Uterus (tissue), 4 donors: ENCODE measurements around the gene PRKRA. TPM values are rescaled to one million over a fixed set of nuclear protein-coding genes. Genes with fewer than 3 reads are reported as not detected.
"Not testable (repeated sequence)": the region's sequence is repeated elsewhere in the genome, so short reads cannot be mapped to it uniquely, and the experiment has no call there.

Experiments
- DNase-seq, 2 donors: peaks; one replicate each; pipeline ENCODE4 v3.0.0-alpha.2; 2019 to 2020
- H3K27ac ChIP-seq, 2 donors: fragments of 200-600 bp; sonication (generic); 1 replicate in 1 of 2; 2 replicates in 1 of 2; pipeline ENCODE4 v1.5.1; 2016 to 2018
- H3K27me3 ChIP-seq, 2 donors: fragments of 200-600 bp; sonication (generic); one replicate each; pipeline ENCODE4 v1.5.1; 2018 to 2019; ENCODE audit warnings: control low read depth in 1 of 2
- H3K36me3 ChIP-seq, 2 donors: fragments of 200-600 bp; sonication (generic); one replicate each; pipeline ENCODE4 v1.5.1; 2019; ENCODE audit warnings: control low read depth in 1 of 2
- H3K4me1 ChIP-seq, 2 donors: fragments of 200-600 bp; sonication (generic); one replicate each; pipeline ENCODE4 v1.5.1; 2018 to 2019; ENCODE audit warnings: control low read depth in 1 of 2
- H3K4me3 ChIP-seq, 2 donors: fragments of 200-600 bp; sonication (generic); 1 replicate in 1 of 2; 2 replicates in 1 of 2; pipeline ENCODE4 v1.5.1; 2018 to 2019; ENCODE audit warnings: mild to moderate bottlenecking in 1 of 2
- H3K9me3 ChIP-seq, 2 donors: fragments of 200-600 bp; sonication (generic); one replicate each; pipeline ENCODE4 v1.5.1; 2019; ENCODE audit warnings: control low read depth in 1 of 2
- POLR2A ChIP-seq, 2 donors: fragments of 450-650 bp; IDR thresholded peaks; one replicate each; pipeline ENCODE4 v1.6.1; 2016; ENCODE audit warnings: antibody characterized with exemption in 2 of 2, mild to moderate bottlenecking in 1 of 2, moderate library complexity in 1 of 2
- intact Hi-C: fragments of 100-400 bp; cut with DNase I; formaldehyde crosslinking; loops from one replicate; pipeline ENCODE4 v1.15.1; 2023; ENCODE audit warnings: low total_unique reads
- total RNA-seq, 4 donors: library from RNA; depleted of rRNA in 3 of 4; stranded (reverse); fragments of >200 nt in 3 of 4; gene quantifications; one replicate each; pipeline versions ENCODE4 v1.1.0 to v1.2.4, GENCODE V29; 2014 to 2023
- TF ChIP-seq, protein P1 (sequence below), 4 experiments: fragments of 200-600 bp in 2 of 4; fragments of 450-650 bp in 2 of 4; sonication (generic) in 2 of 4; IDR thresholded peaks; one replicate each; pipeline ENCODE4 v1.5.1; 2016 to 2019; ENCODE audit warnings: antibody characterized with exemption in 4 of 4, mild to moderate bottlenecking in 2 of 4, moderate library complexity in 1 of 4
- donor health status: DM: yes; HTN: yes; CAD: no.

PRKRA gene
- total RNA-seq, 4 donors from 2014 or later = 42.1 to 132 (median 68.8) TPM

DNA sequence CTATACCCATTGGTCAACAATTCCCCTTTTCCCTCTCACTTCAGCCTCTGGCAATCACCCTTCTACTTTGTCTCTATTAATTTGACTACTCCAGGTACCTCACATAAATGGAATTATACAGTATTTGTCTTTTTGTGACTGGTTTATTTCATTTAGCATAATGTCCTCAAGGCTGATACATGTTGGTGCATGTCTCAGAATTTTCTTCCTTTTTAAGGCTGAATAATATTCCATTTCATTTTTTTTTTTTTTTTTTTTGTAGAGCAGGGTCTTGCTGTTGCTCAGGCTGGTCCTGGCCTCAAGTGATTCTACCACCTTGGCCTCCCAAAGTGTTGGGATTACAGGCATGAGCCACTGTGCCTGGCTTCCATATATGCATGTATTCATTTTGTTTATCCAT, 25.5 kb upstream of the PRKRA start:
- H3K27ac ChIP-seq = no peak overlapping the region
- no peak for DNase-seq
- TF ChIP-seq POLR2A (IDR thresholded peaks at IDR 0.05) = no peak
- TF ChIP-seq, protein P1, sequence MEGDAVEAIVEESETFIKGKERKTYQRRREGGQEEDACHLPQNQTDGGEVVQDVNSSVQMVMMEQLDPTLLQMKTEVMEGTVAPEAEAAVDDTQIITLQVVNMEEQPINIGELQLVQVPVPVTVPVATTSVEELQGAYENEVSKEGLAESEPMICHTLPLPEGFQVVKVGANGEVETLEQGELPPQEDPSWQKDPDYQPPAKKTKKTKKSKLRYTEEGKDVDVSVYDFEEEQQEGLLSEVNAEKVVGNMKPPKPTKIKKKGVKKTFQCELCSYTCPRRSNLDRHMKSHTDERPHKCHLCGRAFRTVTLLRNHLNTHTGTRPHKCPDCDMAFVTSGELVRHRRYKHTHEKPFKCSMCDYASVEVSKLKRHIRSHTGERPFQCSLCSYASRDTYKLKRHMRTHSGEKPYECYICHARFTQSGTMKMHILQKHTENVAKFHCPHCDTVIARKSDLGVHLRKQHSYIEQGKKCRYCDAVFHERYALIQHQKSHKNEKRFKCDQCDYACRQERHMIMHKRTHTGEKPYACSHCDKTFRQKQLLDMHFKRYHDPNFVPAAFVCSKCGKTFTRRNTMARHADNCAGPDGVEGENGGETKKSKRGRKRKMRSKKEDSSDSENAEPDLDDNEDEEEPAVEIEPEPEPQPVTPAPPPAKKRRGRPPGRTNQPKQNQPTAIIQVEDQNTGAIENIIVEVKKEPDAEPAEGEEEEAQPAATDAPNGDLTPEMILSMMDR (IDR thresholded peaks at IDR 0.05) = no peak
- H3K4me1 ChIP-seq = peaks cover 0 to 7% of the 10 kb centered on the region in 2 donors
- intact Hi-C loops = no loop called here
- no peaks in the 10 kb centered on the region for H3K9me3 ChIP-seq
- no peaks in the 10 kb centered on the region for H3K27me3 ChIP-seq
- H3K36me3 ChIP-seq = no peaks in the 10 kb centered on the region
- H3K4me3 ChIP-seq = no peak overlapping the region

DNA sequence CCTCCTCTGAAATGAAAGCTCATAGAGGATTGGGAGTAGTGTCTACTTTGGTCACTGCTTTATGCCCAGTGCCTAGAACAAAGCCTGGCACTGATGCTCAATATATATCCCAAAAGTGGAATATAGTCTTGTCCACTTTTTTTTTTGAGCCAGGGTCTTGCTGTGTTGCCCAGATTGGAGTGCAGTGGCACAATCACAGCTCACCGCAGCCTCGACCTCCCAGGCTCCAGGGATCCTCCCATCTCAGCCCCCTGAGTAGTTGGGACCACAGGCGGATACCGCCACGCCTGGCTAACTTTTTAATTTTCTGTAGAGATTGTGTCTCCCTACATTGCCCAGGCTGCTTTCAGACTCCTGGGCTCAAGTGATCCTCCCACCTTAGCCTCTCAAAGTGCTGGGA, 23.6 kb upstream of the PRKRA start:
- Histone ChIP-seq H3K27me3 (no peaks in the 10 kb centered on the region), H3K27ac (no peak overlapping the region), H3K4me3 (no peak overlapping the region), H3K4me1 (peaks cover 0 to 7% of the 10 kb centered on the region in 2 donors), H3K9me3 (no peaks in the 10 kb centered on the region), H3K36me3 (no peaks in the 10 kb centered on the region)
- TF ChIP-seq, protein P1 (IDR thresholded peaks at IDR 0.05) = no peak
- TF ChIP-seq POLR2A (IDR thresholded peaks at IDR 0.05) = no peak
- no peak for DNase-seq
- intact Hi-C loops = no loop called here

DNA sequence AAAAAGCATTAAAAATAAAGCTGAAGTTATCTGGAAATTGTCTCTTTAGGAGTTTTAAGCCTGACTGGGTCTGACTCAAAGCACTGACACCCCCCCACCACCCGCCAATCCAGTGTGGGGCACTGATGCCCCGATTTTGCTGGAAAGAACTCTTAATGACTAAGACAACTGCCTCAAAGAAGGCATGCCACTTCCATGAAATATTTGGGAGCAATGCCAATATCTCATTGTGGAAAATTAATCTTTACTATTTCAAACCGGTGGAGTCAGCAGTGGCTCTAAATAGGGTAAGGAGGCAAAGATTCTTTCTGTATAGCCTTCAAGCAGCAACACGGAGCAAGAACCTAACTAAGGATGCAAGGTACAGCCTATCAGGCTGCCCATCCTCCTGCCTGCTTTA, 23.0 kb upstream of the PRKRA start:
- Histone ChIP-seq H3K27ac (no peak overlapping the region), H3K36me3 (no peaks in the 10 kb centered on the region), H3K4me3 (no peak overlapping the region), H3K9me3 (no peaks in the 10 kb centered on the region), H3K4me1 (peaks cover 0 to 7% of the 10 kb centered on the region in 2 donors), H3K27me3 (no peaks in the 10 kb centered on the region)
- intact Hi-C loops = no loop called here
- no peak for TF ChIP-seq POLR2A (IDR thresholded peaks at IDR 0.05)
- TF ChIP-seq, protein P1 (IDR thresholded peaks at IDR 0.05) = no peak
- no peak for DNase-seq

DNA sequence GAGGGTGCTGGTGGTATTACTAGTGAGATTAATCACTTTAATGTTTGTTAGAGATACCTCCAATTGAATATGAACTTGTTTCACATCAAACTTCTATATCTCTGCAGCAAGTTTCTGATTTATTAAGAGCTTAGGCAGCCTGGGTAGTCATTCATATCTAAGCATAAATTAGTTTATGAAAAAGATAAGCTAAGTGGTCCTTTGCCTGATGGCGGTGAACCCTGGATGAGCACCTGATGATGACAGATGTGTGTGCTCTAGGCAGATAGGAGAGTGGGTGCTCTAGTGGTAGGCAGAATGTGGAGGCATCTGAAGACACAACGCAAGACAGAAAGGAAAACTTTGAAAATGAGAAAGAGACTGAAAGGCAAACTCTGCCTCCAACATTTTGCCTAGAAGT, 22.4 kb upstream of the PRKRA start:
- Histone ChIP-seq H3K9me3 (no peaks in the 10 kb centered on the region), H3K36me3 (no peaks in the 10 kb centered on the region), H3K27me3 (no peaks in the 10 kb centered on the region), H3K4me3 (no peak overlapping the region), H3K4me1 (peaks cover 0 to 7% of the 10 kb centered on the region in 2 donors), H3K27ac (no peak overlapping the region)
- DNase-seq = no peak
- intact Hi-C loops = no loop called here
- TF ChIP-seq POLR2A (IDR thresholded peaks at IDR 0.05) = no peak
- TF ChIP-seq, protein P1 (IDR thresholded peaks at IDR 0.05) = no peak

DNA sequence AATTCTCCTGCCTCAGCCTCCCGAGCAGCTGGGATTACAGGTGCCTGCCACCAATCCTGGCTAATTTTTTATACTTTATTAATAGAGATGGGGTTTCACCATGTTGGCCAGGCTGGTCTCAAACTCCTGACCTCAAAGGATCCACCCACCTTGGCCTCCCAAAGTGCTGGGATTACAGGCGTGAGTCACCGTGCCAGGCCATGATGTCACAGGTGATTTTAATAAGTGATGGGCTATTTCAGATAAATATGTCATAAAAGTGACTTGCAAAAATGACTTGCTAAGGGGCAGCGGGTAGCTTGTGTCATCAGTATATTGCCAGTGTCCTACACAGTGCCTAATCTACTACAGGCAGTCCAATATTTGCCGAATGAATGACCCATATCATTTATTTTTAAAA, 20.3 kb upstream of the PRKRA start:
- DNase-seq, H3K27me3 ChIP-seq, H3K36me3 ChIP-seq, intact Hi-C loops, H3K9me3 ChIP-seq, H3K4me3 ChIP-seq, H3K27ac ChIP-seq, H3K4me1 ChIP-seq: not testable (repeated sequence)

DNA sequence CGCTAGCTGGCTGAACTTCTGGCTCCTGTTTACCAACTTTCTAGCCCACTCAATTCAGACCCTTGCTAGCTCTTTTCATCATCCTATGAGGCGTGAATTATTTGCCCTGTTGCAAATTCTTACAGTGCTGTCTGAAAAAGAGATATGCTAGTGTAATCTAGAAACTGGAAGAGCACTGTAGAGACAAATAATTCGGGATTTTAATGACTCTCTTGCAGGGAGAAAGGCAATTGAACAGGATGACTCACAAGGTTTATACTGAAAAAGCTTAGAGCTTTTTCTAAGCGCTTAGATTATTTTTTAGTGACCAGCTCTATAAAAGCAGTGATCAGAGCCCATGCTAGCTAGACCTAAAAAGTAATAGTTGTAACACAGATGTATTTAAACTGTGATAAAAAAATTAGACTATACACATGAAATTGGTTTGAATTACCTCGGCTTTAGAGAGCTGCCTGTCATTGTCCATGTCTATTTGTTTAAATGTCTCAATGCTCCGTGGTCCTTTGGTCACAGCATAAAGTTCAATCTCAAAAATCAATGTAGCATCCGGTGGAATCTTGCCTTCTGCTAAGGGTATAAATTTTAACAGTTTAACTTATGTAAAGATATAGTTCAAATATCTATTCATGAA, 18.4 kb upstream of the PRKRA start:
- Histone ChIP-seq H3K27me3 (no peaks in the 10 kb centered on the region), H3K27ac (no peak overlapping the region), H3K4me3 (no peak overlapping the region), H3K9me3 (no peaks in the 10 kb centered on the region), H3K36me3 (no peaks in the 10 kb centered on the region), H3K4me1 (no peaks in the 10 kb centered on the region)
- intact Hi-C loops = no loop called here
- TF ChIP-seq, protein P1 (IDR thresholded peaks at IDR 0.05) = no peak
- no peak for TF ChIP-seq POLR2A (IDR thresholded peaks at IDR 0.05)
- DNase-seq = no peak
